ES-I3 (cell line): ENCODE data around the gene CHSY1.

Experiments
- H3K36me3 ChIP-seq: 2 replicates; pipeline ENCODE4 v1.6.1; 2013; ENCODE audit warnings: mild to moderate bottlenecking, low read length, control low read depth, moderate library complexity; ENCODE audit not compliant: insufficient read depth
- H3K4me1 ChIP-seq: 2 replicates; pipeline ENCODE4 v1.6.1; 2013; ENCODE audit warnings: mild to moderate bottlenecking, control low read depth, low read length; ENCODE audit not compliant: insufficient read depth
- H3K9ac ChIP-seq: 2 replicates; pipeline ENCODE4 v1.6.1; 2013; ENCODE audit warnings: low read depth, mild to moderate bottlenecking, low read length, moderate library complexity
- H3K9me3 ChIP-seq: 2 replicates; pipeline ENCODE4 v1.6.1; 2013; ENCODE audit warnings: mild to moderate bottlenecking, low read length, moderate library complexity; ENCODE audit not compliant: control insufficient read depth, insufficient read depth

The CHSY1 gene

DNA sequence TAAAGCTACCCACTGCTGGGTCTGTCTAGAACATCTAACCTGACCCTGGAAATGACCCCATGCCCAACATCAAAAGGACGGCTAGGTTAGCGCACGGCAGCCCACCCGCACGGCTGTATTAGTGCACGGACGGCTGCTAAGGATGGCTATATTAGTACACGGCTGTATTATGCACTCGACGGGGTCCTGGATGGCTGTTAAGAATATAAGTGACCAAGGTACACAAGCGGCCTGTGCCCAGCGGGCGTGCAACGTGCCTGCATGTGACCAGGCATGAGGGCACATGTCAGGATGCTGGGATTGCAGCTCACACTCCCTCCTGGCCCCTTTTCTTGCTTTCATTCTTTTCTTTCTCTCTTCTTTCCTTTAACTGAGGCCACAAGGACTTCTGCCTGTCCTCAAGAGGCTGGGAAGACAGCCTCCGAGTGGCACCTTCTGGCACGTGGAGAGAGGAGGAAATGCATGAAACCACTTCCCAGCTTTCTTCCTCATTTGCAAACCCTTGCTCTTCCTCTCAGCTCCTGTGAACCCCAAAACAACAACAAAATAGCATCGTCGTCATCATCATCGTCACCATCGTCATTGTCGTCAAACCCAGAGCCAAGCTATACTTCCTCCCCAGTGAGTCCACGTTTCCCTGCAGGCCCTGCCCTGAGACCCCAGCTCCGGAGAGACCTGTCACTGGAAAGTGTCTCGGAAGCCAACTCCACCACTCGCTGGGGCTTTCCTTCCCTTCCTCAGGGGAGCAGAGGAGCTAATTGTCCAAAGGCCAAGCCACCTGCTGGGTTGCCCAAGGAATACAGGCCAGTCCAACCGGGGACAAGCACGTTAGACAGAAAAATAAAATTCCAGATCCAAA is 101.8 kb downstream of the CHSY1 start:
- H3K9me3 ChIP-seq = no peaks in the 10 kb centered on the region
- no peak overlapping the region for H3K9ac ChIP-seq
- no peaks in the 10 kb centered on the region for H3K4me1 ChIP-seq
- H3K36me3 ChIP-seq = no peaks in the 10 kb centered on the region

DNA sequence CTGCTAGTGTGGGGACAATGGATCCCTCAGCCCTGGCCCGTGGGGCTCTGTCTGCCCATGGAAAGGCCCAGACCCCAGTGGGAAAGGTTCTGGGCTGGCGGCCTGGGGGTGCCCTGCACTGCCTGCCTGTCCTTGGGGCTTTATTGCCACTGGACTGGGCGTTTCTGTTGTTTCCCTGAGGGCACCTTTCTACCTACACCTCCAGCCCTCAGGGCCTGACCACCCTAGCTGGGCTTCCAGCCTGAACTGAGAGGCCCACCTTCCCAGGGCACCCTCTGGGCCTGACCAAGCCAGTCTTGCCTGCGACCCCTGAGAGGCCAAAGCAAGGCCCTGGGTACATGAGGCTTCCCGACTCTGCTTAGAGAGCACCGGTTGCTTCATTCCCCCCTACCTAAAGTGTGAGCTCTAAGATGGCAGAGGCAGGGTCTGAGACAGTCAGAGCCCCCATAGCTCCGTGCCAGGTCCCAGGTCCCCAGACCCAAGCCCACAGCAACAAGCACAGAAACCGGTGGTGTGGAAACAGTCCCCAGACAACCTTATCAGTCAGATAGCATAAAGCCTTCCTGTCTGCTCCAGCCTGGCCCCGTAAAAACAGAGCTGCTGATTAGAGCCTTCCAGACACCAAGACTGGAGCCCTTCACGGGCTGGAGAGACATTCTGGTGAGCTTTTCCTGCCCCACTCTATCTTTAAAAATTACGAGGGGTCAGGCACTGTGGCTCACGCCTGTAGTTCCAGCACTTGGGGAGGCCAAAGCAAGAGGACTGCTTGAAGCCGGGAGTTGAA is 102.8 kb downstream of the CHSY1 start:
- Histone ChIP-seq H3K4me1 (no peaks in the 10 kb centered on the region), H3K36me3 (no peaks in the 10 kb centered on the region), H3K9me3 (no peaks in the 10 kb centered on the region), H3K9ac (no peak overlapping the region)

DNA sequence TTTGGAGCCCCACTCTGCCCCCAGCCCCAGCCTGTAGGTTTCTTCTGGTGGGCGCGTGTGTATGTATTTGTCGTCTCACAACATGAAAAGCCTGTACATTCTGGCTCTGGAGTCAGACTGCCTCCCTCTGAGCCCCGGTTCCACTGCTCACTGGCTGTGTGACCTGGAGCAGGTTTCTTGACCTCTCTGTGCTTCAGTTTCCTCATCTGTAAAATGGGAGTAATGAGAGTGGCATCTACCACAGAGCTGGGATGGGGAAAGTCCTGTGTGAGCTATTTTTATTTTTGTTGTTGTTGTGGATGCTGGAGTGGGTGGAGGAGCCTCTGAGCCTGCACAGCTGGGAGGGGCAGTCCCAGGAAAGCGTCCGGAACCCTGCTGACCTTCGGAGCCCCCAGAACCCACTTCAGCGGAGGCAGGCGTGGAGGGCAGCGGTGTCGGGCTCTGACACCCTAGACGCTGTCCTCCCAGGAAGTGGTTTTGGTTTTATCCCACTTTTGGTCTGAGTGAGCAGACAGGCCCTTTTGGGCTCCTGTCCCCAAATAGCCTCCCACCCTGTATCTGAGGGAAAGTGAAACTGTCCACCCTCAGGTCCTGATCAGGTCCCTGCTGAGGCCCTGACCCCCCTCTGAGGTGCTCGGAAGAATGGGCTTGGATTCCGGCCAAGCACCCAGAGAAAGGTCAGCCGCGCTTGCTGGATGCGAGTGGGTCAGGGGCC is 103.5 kb downstream of the CHSY1 start:
- H3K9ac ChIP-seq = no peak overlapping the region
- H3K4me1 ChIP-seq = no peaks in the 10 kb centered on the region
- no peaks in the 10 kb centered on the region for H3K36me3 ChIP-seq
- H3K9me3 ChIP-seq = no peaks in the 10 kb centered on the region

DNA sequence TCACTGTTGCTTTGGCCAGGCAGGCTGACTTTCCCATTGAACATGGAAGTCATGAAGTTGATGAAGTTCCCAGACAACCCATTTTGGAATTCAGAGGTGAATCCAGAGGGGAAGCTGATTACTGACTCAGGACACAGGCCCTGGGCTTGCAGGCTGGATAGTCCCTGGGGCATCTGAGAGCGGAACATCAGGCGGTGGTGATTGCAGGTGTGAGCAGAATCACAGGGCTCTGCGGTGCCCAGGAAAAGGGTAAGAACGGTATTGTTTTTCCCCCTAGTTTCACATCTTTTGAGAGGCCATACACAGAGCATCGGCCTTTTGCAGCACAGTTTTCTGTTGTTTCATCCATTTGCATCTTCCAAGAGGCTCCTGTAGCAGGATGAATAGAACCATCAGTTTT is 104.7 kb downstream of the CHSY1 start:
- no peaks in the 10 kb centered on the region for H3K4me1 ChIP-seq
- no peaks in the 10 kb centered on the region for H3K36me3 ChIP-seq
- H3K9ac ChIP-seq = no peak overlapping the region
- H3K9me3 ChIP-seq = no peaks in the 10 kb centered on the region

DNA sequence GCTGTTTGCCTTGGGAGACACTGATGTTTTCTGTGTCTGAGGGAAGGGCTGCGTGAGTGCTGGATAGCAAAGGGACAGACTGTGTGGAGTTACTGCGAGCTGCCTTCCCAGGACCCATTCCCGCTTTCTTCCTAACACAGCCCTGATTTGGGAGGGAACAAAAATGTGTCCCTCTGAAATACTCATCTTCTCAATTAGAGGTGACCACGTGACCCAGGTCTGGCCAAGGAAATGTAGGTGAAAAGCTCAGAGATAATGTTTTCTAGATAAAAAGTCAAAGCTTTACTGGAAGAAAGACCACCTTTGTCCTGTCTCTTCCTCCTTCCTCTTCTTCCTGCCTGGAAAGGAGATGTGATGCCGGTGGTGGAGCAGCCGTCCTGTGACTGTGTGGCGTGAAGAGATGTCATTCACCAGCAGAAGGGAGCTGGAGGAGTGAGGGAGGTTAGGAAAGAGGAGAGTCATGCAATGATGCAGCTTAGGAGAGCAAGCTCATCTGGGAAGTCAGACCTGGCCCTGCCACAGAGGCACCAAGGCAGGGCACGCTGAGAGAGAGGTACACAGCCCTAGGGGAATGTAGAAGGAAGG is 105.6 kb downstream of the CHSY1 start:
- H3K36me3 ChIP-seq = no peaks in the 10 kb centered on the region
- no peaks in the 10 kb centered on the region for H3K9me3 ChIP-seq
- H3K9ac ChIP-seq = no peak overlapping the region
- H3K4me1 ChIP-seq = no peaks in the 10 kb centered on the region

DNA sequence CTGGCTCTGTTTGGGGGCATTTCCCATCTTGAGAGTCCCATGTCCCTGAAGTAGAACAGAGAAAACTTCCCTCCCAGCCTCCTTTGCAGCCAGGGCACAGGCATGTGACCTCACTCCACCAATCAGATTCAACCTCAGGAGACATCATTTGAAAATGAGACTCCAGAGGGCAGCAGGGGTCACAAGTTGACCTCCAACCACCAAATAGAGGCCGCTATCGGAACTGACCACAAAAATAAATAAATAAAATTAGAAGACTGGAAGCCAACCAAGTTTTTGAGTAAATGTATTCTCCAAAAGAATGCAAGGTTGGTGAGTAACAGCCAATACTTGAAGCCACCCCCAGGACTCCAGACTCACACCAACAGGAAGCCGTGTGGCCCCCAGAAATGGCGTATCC is 106.5 kb downstream of the CHSY1 start:
- Histone ChIP-seq H3K36me3 (no peaks in the 10 kb centered on the region), H3K4me1 (no peaks in the 10 kb centered on the region), H3K9me3 (no peaks in the 10 kb centered on the region), H3K9ac (no peak overlapping the region)

DNA sequence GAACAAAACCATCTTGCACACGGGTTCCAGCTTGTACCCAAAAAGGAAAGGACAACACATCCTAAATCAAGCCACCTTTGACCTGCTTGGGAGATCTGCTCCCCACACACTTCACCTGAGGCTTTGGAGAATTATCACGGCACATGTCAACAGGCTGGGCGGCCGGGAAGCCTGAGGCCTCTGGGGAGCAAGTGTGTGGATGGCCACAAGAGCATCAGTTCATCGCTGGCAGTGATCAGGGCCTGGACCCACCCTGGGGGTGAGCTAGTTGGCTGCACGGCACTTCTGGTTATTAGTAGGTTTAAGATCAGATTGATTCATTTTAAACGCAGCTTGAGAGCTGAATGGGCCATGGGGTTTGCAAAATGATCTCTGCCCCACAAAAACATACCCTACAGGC is 108.5 kb downstream of the CHSY1 start:
- H3K4me1 ChIP-seq = peaks cover 10% of the 10 kb centered on the region; the same call in 1 of the 2 replicates
- H3K9ac ChIP-seq = no peak overlapping the region
- no peaks in the 10 kb centered on the region for H3K36me3 ChIP-seq
- no peaks in the 10 kb centered on the region for H3K9me3 ChIP-seq

DNA sequence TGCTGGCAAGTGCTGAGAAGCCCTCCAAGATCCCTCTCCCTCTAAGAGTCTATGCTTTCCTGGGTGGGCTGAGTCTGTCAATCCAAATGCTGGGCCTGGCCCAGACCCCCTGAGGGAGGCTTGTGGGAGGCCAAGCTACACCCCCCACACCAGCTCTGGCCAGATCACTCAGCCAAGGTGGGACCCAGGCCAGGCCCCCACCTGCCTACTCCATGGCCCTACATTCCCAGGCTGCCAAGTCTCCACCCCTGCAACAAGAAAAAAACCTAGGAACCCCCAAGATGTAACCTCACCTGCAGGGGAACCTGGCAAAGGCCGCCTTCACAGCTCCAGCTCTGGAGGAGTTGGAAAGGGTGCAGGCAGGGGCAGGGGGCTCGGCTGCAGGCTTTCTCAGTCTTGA is 109.1 kb downstream of the CHSY1 start:
- Histone ChIP-seq H3K36me3 (no peaks in the 10 kb centered on the region), H3K4me1 (peaks cover 10% of the 10 kb centered on the region; the same call in 1 of the 2 replicates), H3K9ac (no peak overlapping the region), H3K9me3 (no peaks in the 10 kb centered on the region)

DNA sequence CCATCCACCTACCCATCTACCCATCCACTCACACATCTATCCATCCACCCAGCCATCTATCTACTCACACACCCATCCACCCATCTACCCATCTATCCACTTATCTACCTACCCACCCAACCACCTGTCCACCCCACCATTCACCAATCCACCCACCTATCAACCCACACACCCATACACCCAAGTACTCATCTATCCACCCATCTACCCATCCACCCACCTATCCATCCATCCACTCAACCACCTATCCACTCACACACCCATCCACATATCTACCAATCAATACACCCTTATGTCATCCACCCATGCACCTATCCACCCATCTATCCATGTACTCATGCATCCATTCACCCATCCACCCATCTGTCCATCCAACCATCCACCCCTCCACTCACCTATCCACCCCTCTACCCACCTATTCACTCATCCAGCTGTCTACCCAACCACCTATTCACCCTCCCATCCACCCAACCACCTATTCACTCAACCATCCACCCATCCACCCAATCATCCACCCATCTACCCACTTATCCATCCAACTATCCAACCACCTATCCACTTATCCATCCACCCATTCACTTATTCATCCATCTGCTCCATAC is 109.8 kb downstream of the CHSY1 start:
- no peaks in the 10 kb centered on the region for H3K9me3 ChIP-seq
- H3K9ac ChIP-seq = no peak overlapping the region
- no peaks in the 10 kb centered on the region for H3K36me3 ChIP-seq
- H3K4me1 ChIP-seq = peaks cover 10% of the 10 kb centered on the region; the same call in 1 of the 2 replicates

DNA sequence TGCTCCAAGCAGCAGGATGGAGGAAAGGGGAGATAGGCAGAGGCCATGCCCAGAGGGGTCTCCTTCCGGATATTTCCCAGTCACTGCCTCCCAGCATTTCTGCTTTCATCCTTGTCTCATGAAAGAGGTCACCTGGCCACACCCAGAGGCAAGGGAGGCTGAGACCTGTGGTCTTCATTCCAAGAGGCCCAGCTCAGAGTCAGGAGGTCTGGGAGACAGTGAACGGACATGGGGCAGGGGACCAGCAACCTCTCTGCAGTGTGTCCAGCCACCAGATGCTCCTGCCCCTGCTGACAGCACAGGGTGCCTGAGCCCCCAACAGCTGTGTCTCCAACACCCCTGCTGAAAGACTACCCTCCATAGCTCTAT is 111.2 kb downstream of the CHSY1 start:
- Histone ChIP-seq H3K4me1 (peaks cover 10% of the 10 kb centered on the region; the same call in 1 of the 2 replicates), H3K36me3 (no peaks in the 10 kb centered on the region), H3K9ac (no peak overlapping the region)

DNA sequence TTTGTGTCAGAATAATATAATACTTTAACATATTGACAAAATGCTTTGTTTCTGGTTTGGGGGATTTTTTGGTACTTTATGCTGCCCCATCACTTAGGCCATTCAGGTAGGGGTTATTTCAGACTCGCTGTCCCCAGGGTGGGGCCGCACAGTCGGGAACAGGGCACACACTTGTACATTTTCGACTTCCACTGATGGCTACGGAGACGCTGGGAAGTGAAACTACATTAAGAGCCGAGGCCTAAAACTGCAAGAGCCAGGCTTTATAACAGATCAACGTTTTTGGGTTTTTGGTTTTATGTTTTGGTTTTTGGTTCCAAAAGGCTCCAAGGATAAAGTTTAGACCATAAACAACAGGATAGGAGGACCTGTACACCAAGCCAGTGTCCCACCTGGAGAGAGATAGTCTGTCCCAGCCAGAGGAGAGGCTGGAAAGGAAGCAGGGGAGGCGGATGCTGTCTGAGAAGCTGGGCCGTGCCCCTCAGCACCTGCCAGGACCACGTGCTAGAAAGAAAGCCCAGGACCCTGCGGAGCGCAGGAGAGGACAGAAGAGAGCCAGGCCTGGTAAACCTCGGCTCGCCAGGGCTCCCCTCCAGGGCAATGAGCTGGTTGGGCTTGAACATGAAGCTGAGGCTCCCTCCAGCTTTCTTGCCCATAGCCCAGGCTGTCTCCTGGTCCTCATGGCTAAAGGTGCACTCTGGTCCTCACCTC is 111.7 kb downstream of the CHSY1 start:
- Histone ChIP-seq H3K4me1 (peaks cover 10% of the 10 kb centered on the region; the same call in 1 of the 2 replicates), H3K9ac (no peak overlapping the region), H3K36me3 (no peaks in the 10 kb centered on the region), H3K9me3 (no peaks in the 10 kb centered on the region)

More for the DNA sequence above, 111.2 kb downstream of the CHSY1 start:
- no peaks in the 10 kb centered on the region for H3K9me3 ChIP-seq

DNA sequence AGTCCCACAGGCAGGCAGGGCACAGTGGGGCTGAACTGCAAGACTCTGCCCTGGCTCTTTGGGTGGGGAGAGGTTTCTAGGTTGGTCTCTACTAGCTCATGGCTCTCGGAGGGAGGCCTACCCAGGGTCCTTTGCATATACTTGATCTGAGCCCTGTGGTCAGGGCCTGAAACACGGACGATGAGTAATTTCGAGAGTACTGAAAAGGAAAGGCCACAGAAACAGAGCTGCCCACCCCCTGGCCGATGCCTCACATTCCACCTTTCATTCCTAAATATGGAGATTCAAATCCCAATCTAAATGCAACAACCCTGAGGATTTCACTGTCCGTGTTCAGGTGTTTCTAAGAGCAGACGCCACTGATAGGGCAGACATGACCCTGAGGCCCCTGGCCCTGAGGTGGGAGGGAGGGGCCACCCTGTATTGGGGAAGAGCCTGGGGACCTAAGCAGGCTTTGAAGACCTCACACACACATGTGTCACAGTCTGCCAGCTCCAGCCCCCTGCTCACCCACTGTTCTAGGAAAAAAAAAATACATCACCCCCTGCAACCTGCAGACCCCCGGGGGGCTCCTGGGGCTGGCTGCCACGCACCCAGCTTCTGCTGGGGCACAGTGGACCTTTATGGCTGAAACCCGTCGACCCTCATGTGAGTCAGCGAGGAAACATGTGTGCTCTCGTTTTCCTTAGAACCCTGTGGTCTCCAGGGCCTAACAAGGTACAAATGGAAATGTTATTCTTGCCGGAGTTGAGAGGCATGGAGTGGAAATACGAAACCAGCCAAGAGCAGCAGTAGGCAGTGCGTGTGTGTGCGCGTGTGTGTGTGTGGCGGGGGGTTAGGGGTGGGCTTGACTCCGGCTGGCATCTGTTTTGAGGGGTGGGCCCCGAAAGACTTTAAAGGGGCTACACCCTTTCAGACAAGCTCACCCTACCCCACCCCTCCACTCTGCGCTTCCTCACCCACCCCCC is 112.7 kb downstream of the CHSY1 start:
- Histone ChIP-seq H3K9me3 (no peaks in the 10 kb centered on the region), H3K36me3 (no peaks in the 10 kb centered on the region), H3K4me1 (peaks cover 10% of the 10 kb centered on the region; the same call in 1 of the 2 replicates), H3K9ac (no peak overlapping the region)
